Hepatocyte (in vitro differentiated cells): Measurements from ENCODE around the gene HNRNPK. TPM values are rescaled to one million over a fixed set of nuclear protein-coding genes. Genes with fewer than 3 reads are reported as not detected.

Source experiments
- DNase-seq: peaks from one replicate; pipeline ENCODE4 v3.0.0-alpha.2; 2016; ENCODE audit warnings: low spot score
- H2AFZ ChIP-seq: fragments of 200-600 bp; sonication (generic); 2 replicates; pipeline ENCODE4 v1.6.0; 2016; ENCODE audit warnings: antibody characterized with exemption, mild to moderate bottlenecking
- H3K27ac ChIP-seq: fragments of 200-600 bp; sonication (generic); 2 replicates; pipeline ENCODE4 v1.5.1; 2016; ENCODE audit warnings: mild to moderate bottlenecking
- H3K27me3 ChIP-seq: fragments of 200-600 bp; sonication (generic); 2 replicates; pipeline ENCODE4 v1.6.1; 2016
- H3K36me3 ChIP-seq: fragments of 200-600 bp; sonication (generic); replicated peaks from 2 replicates; pipeline ENCODE4 v1.5.1; 2016; ENCODE audit warnings: low read depth; ENCODE audit not compliant: insufficient read depth
- H3K4me1 ChIP-seq: fragments of 200-600 bp; sonication (generic); 2 replicates; pipeline ENCODE4 v1.5.1; 2016; ENCODE audit warnings: mild to moderate bottlenecking, moderate library complexity; ENCODE audit not compliant: insufficient read depth
- H3K4me2 ChIP-seq: fragments of 200-600 bp; sonication (generic); 2 replicates; pipeline ENCODE4 v1.6.0; 2016
- H3K4me3 ChIP-seq: fragments of 200-600 bp; sonication (generic); 2 replicates; pipeline ENCODE4 v1.5.1; 2016; ENCODE audit warnings: mild to moderate bottlenecking
- H3K79me2 ChIP-seq: fragments of 200-600 bp; sonication (generic); 2 replicates; pipeline ENCODE4 v1.6.0; 2017; ENCODE audit warnings: mild to moderate bottlenecking
- H3K9me2 ChIP-seq: fragments of 200-600 bp; sonication (generic); replicated peaks from 2 replicates; pipeline ENCODE4 v1.6.0; 2017; ENCODE audit warnings: mild to moderate bottlenecking; ENCODE audit not compliant: insufficient read depth
- H3K9me3 ChIP-seq: fragments of 200-600 bp; sonication (generic); 2 replicates; pipeline ENCODE4 v1.5.1; 2016; ENCODE audit warnings: low read depth, mild to moderate bottlenecking
- H4K20me1 ChIP-seq: fragments of 200-600 bp; sonication (generic); 2 replicates; pipeline ENCODE4 v1.6.0; 2016; ENCODE audit warnings: mild to moderate bottlenecking; ENCODE audit not compliant: insufficient read depth, poor library complexity, severe bottlenecking
- CTCF ChIP-seq: fragments of 200-600 bp; sonication (generic); IDR thresholded peaks from 2 replicates; pipeline ENCODE4 v1.5.1; 2016; ENCODE audit warnings: antibody characterized with exemption, mild to moderate bottlenecking; ENCODE audit not compliant: poor library complexity
- EZH2 ChIP-seq: fragments of 200-600 bp; sonication (generic); IDR thresholded peaks from 2 replicates; pipeline ENCODE4 v1.6.1; 2016; ENCODE audit warnings: antibody characterized with exemption, mild to moderate bottlenecking, borderline replicate concordance
- EZH2phosphoT487 ChIP-seq: fragments of 200-600 bp; sonication (generic); IDR thresholded peaks from one replicate; pipeline ENCODE4 v1.6.1; 2018; ENCODE audit warnings: antibody characterized with exemption, mild to moderate bottlenecking, low read depth, moderate library complexity; ENCODE audit not compliant: unreplicated experiment, severe bottlenecking
- WGBS: methylation state at CpG from one replicate; pipeline ENCODE4 v1.1.6; 2016; ENCODE audit warnings: low lambda C conversion rate; ENCODE audit errors: missing lambda C conversion rate; 5-methylcytosine and 5-hydroxymethylcytosine counted together
- polyA plus RNA-seq: library from polyadenylated mRNA; unstranded; fragments of >200 nt; fragmentation: Nextera tagmentation; extraction: Ambion mirVana; gene quantifications from 2 replicates; pipeline ENCODE4 v1.2.1, GENCODE V29; 2016
- total RNA-seq: library from RNA; depleted of rRNA; stranded (reverse); fragments of >200 nt; gene quantifications from 2 replicates; pipeline ENCODE4 v1.2.3, GENCODE V29; 2014

Gene HNRNPK
- total and polyA plus RNA-seq, 2 experiments from 2014 or later, result 458 to 579 TPM

GRCh38 chr9:83986765-83987401 lies 6.9 kb upstream of the HNRNPK start:
- Histone ChIP-seq H3K4me2 (peak overlapping the region; percentile 38), H3K9me2 (no peaks in the 10 kb centered on the region), H3K27me3 (no peaks in the 10 kb centered on the region), H2AFZ (no peak overlapping the region), H3K9me3 (no peaks in the 10 kb centered on the region), H3K27ac (peak overlapping the region; percentile 22), H3K4me1 (peaks cover 2% of the 10 kb centered on the region), H3K4me3 (no peak overlapping the region), H3K36me3 (no peaks in the 10 kb centered on the region), H3K79me2 (peaks cover 64% of the 10 kb centered on the region), H4K20me1 (no peaks in the 10 kb centered on the region)
- TF ChIP-seq CTCF (no peak), EZH2 (no peak), EZH2phosphoT487 (no peak)
- 64% methylated on average over 11 of the region's 11 CpGs for WGBS
- DNase-seq, result peak; percentile 20

- no peaks in the 10 kb centered on the region for H3K27me3 ChIP-seq
- no peak for DNase-seq
- H4K20me1 ChIP-seq, result no peaks in the 10 kb centered on the region
- H3K79me2 ChIP-seq, result peaks cover 70% of the 10 kb centered on the region
- WGBS, result 89% methylated on average over 3 of the region's 3 CpGs
- H2AFZ ChIP-seq, result no peak overlapping the region
- no peak overlapping the region for H3K27ac ChIP-seq
- H3K9me2 ChIP-seq, result no peaks in the 10 kb centered on the region
- no peaks in the 10 kb centered on the region for H3K9me3 ChIP-seq
- H3K4me3 ChIP-seq, result no peak overlapping the region
- no peak for TF ChIP-seq EZH2phosphoT487
- no peak for TF ChIP-seq EZH2
- H3K4me2 ChIP-seq, result peak overlapping the region; percentile 38
- H3K4me1 ChIP-seq, result peaks cover 6% of the 10 kb centered on the region
- H3K36me3 ChIP-seq, result no peaks in the 10 kb centered on the region
These were observed 6.2 kb upstream of the HNRNPK start for GRCh38 chr9:83986195-83986594.

GRCh38 chr9:83981126-83981871 lies 1.3 kb upstream of the HNRNPK start:
- WGBS, result 2% methylated on average over 29 of the region's 29 CpGs
- H3K4me1 ChIP-seq, result peaks cover 18% of the 10 kb centered on the region
- no peaks in the 10 kb centered on the region for H3K9me2 ChIP-seq
- peak overlapping the region; percentile 98 for H3K27ac ChIP-seq
- no peaks in the 10 kb centered on the region for H3K27me3 ChIP-seq
- H2AFZ ChIP-seq, result peak overlapping the region; percentile 81
- H3K79me2 ChIP-seq, result peaks cover 86% of the 10 kb centered on the region
- H3K4me2 ChIP-seq, result peak overlapping the region; percentile 92
- peak overlapping the region; percentile 61 for H3K4me3 ChIP-seq
- peaks cover 3% of the 10 kb centered on the region for H3K36me3 ChIP-seq
- H3K9me3 ChIP-seq, result no peaks in the 10 kb centered on the region
- DNase-seq, result peak; percentile 73
- peaks cover 31% of the 10 kb centered on the region for H4K20me1 ChIP-seq
- TF ChIP-seq CTCF, result no peak
- no peak for TF ChIP-seq EZH2phosphoT487
- TF ChIP-seq EZH2, result no peak

- H3K9me2 ChIP-seq, result no peaks in the 10 kb centered on the region
- H3K9me3 ChIP-seq, result no peaks in the 10 kb centered on the region
- H3K27me3 ChIP-seq, result no peaks in the 10 kb centered on the region
- peaks cover 88% of the 10 kb centered on the region for H3K79me2 ChIP-seq
- H3K4me3 ChIP-seq, result peak within 1 kb of the TSS; percentile 97
- DNase-seq, result peak; percentile 99
- H3K36me3 ChIP-seq, result peaks cover 6% of the 10 kb centered on the region
- H2AFZ ChIP-seq, result peak within 1 kb of the TSS; percentile 81
- peak; percentile 10 for TF ChIP-seq CTCF
- no peak for TF ChIP-seq EZH2phosphoT487
- TF ChIP-seq EZH2, result no peak
- under 1% methylated on average over 49 of the region's 69 CpGs for WGBS
- H4K20me1 ChIP-seq, result peaks cover 38% of the 10 kb centered on the region
- H3K4me2 ChIP-seq, result peak within 1 kb of the TSS; percentile 92
- peaks cover 18% of the 10 kb centered on the region for H3K4me1 ChIP-seq
- H3K27ac ChIP-seq, result peak within 1 kb of the TSS; percentile 98
These were observed 545 bp upstream of the HNRNPK start, which contains the start of gene RMI1 for GRCh38 chr9:83980395-83981125. Gene RMI1, plus strand, starts transcription at chr9:83980805. Its CDS starts 20,182 bp downstream, at chr9:84000987.
